HEK293T (cell line): ENCODE results near the gene NFKBIZ.

Experiments used
- ARNT ChIP-seq: fragments of 450-650 bp; IDR thresholded peaks from 2 replicates; pipeline ENCODE4 v1.6.1; 2017; ENCODE audit warnings: mild to moderate bottlenecking
- BHLHE40 ChIP-seq: fragments of 450-650 bp; IDR thresholded peaks from 2 replicates; pipeline ENCODE4 v1.6.1; 2016; ENCODE audit warnings: mild to moderate bottlenecking, moderate library complexity, borderline replicate concordance
- ELF4 ChIP-seq: fragments of 450-650 bp; IDR thresholded peaks from 2 replicates; pipeline ENCODE4 v1.6.1; 2017; ENCODE audit warnings: antibody characterized with exemption
- FOXK2 ChIP-seq: fragments of 450-650 bp; IDR thresholded peaks from 2 replicates; pipeline ENCODE4 v1.6.1; 2016; ENCODE audit warnings: mild to moderate bottlenecking
- FOXM1 ChIP-seq: fragments of 450-650 bp; IDR thresholded peaks from 2 replicates; pipeline ENCODE4 v1.6.1; 2017; ENCODE audit warnings: mild to moderate bottlenecking, borderline replicate concordance
- SP1 ChIP-seq: fragments of 450-650 bp; IDR thresholded peaks from 2 replicates; pipeline ENCODE4 v1.6.1; 2017
- SUZ12 ChIP-seq: fragments of 450-650 bp; IDR thresholded peaks from 2 replicates; pipeline ENCODE4 v1.6.1; 2016; ENCODE audit warnings: mild to moderate bottlenecking
- TARDBP ChIP-seq: fragments of 450-650 bp; IDR thresholded peaks from 2 replicates; pipeline ENCODE4 v1.6.1; 2016

DNA sequence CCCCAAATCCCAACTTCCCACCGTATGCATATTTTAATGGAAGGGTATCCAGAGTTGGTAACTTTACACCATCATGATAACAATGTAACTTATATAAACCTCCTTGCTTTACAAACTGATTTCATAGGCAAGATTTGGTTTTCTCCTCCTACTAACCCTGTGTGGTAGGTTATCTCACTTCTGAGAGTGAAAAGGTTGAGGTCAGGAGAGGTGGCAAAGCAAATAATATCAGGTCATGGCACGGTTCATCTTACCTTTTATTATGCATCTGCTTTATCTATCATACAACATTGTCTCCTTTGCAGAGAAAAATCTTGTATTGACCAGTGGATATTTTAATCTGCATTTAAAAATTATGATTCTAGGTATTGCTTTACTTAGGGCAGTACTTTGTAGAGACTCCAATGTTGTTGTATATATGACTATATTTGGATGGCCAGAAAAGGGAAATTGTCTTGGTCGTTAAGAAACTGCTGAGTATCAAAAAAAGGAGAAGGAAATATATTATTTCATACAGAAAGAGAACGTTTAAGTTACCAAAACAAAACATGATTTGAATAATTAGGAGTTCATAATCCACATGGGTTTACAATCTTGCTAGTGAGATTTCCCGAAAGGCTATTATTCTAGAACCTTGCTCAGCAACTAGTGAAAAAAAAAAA lies 30.4 kb downstream of the NFKBIZ start:
- TF ChIP-seq ELF4 (no peak), BHLHE40 (no peak), ARNT (no peak), FOXK2 (no peak), FOXM1 (no peak), SP1 (no peak), SUZ12 (no peak), TARDBP (no peak)
